Activated CD4-positive, alpha-beta T cell treated with anti-CD3 and anti-CD28 coated beads, Interleukin-2, Interleukin-4, amounts not matched to agents 100 ng/mL and 50 ng/mL, durations not matched to agents 16 hours and 8 hours (primary cell): Measurements from ENCODE around the gene CELF5.

Source experiments
- DNase-seq: peaks from one replicate; pipeline ENCODE4 v3.0.0-alpha.2; 2020; ENCODE audit warnings: low spot score

CELF5 gene

GRCh38 chr19:3224346-3225168, at the start of gene CELF5:
CELF5 (plus strand) TSS chr19:3224661; CDS start chr19:3224740, 79 bp downstream.
- peak; percentile 22 for DNase-seq

- DNase-seq, result peak; percentile 61
Measured at GRCh38 chr19:3175781-3176714, 48.4 kb upstream of the CELF5 start.

- peak; percentile 77 for DNase-seq
Measured at GRCh38 chr19:3176715-3177501, 47.6 kb upstream of the CELF5 start.

GRCh38 chr19:3178377-3178972, 46.0 kb upstream of the CELF5 start, which contains the start of gene S1PR4:
S1PR4 (plus strand) TSS chr19:3178769; CDS start chr19:3178793, 24 bp downstream.
- peak; percentile 83 for DNase-seq

- peak; percentile 34 for DNase-seq
Measured at GRCh38 chr19:3178973-3179738, 45.3 kb upstream of the CELF5 start.

- DNase-seq, result peak; percentile 40
Measured at GRCh38 chr19:3179739-3180293, 44.6 kb upstream of the CELF5 start.

GRCh38 chr19:3183721-3184641, 40.5 kb upstream of the CELF5 start:
- DNase-seq, result no peak

GRCh38 chr19:3184847-3185460, 39.5 kb upstream of the CELF5 start:
- peak; percentile 69 for DNase-seq

- DNase-seq, result peak; percentile 94
Measured at GRCh38 chr19:3185461-3186159, 38.9 kb upstream of the CELF5 start, which contains the start of gene NCLN. NCLN (plus strand) TSS chr19:3185930; CDS start chr19:3186031, 101 bp downstream.

GRCh38 chr19:3186160-3186688, 38.2 kb upstream of the CELF5 start:
- no peak for DNase-seq

- no peak for DNase-seq
Measured at GRCh38 chr19:3186891-3187661, 37.4 kb upstream of the CELF5 start.

- DNase-seq, result no peak
Measured at GRCh38 chr19:3187662-3188511, 36.6 kb upstream of the CELF5 start.

GRCh38 chr19:3188627-3189596, 35.5 kb upstream of the CELF5 start:
- no peak for DNase-seq

- DNase-seq, result no peak
Measured at GRCh38 chr19:3189702-3190469, 34.6 kb upstream of the CELF5 start.
